ENCODE results near the gene LRRC74B.
"Not testable (repeated sequence)": the region's sequence is repeated elsewhere in the genome, so short reads cannot be mapped to it uniquely, and the experiment has no call there.

The LRRC74B gene

GRCh38 chr22:21068681-21069276 lies 23.0 kb downstream of the LRRC74B start:
- H3K9ac ChIP-seq: no peak overlapping the region
- H3K27ac ChIP-seq: no peak overlapping the region
- H3K4me2 ChIP-seq: no peak overlapping the region
- peaks cover 5 to 32% (median 15%) of the 10 kb centered on the region in 11 experiments; a peak in 18 of 22 replicates for H3K9me3 ChIP-seq (replicated peaks in 1 of 11)
- no peak for TF ChIP-seq Cebpa-rat (IDR thresholded peaks at IDR 0.05)
- no peaks in the 10 kb centered on the region for H4K20me1 ChIP-seq
- no peaks in the 10 kb centered on the region for H3K27me3 ChIP-seq
- peaks cover 0 to 8% (median 2%) of the 10 kb centered on the region in 10 experiments; a peak in 11 of 20 replicates for H3K4me1 ChIP-seq
- H3K36me3 ChIP-seq: no peaks in the 10 kb centered on the region
- H3K4me3 ChIP-seq: no peak overlapping the region

GRCh38 chr22:21069375-21069774 lies 23.6 kb downstream of the LRRC74B start:
- Histone ChIP-seq H3K4me1 (peaks cover 0 to 14% (median 8%) of the 10 kb centered on the region in 10 experiments; a peak in 11 of 20 replicates), H3K9me3 (replicated peaks in 1 of 11) (peaks cover 5 to 32% (median 15%) of the 10 kb centered on the region in 11 experiments; a peak in 18 of 22 replicates), H3K27me3 (no peaks in the 10 kb centered on the region), H3K9ac (no peak overlapping the region), H3K4me3 (no peak overlapping the region), H3K36me3 (no peaks in the 10 kb centered on the region), H4K20me1 (no peaks in the 10 kb centered on the region), H3K27ac (no peak overlapping the region), H3K4me2 (no peak overlapping the region)
- no peak for TF ChIP-seq Cebpa-rat (IDR thresholded peaks at IDR 0.05)

- Histone ChIP-seq H3K27me3 (no peaks in the 10 kb centered on the region), H3K4me3 (no peak overlapping the region), H3K36me3 (no peaks in the 10 kb centered on the region), H3K27ac (no peak overlapping the region), H3K4me2 (no peak overlapping the region), H3K9ac (no peak overlapping the region), H4K20me1 (no peaks in the 10 kb centered on the region), H3K4me1 (peaks cover 0 to 26% (median 10%) of the 10 kb centered on the region in 10 experiments; a peak in 13 of 20 replicates), H3K9me3 (replicated peaks in 1 of 11) (peaks cover 5 to 32% (median 15%) of the 10 kb centered on the region in 11 experiments; a peak in 18 of 22 replicates)
- TF ChIP-seq Cebpa-rat (IDR thresholded peaks at IDR 0.05): no peak
Measured at GRCh38 chr22:21070690-21071615, 25.2 kb downstream of the LRRC74B start.

- Histone ChIP-seq H3K4me1 (peaks cover 0 to 26% (median 10%) of the 10 kb centered on the region in 10 experiments; a peak in 13 of 20 replicates), H3K9me3 (replicated peaks in 1 of 11) (peaks cover 5 to 32% (median 15%) of the 10 kb centered on the region in 11 experiments; a peak in 18 of 22 replicates)
- H3K36me3 ChIP-seq, H3K9ac ChIP-seq, H4K20me1 ChIP-seq, H3K4me2 ChIP-seq, H3K27ac ChIP-seq, H3K27me3 ChIP-seq, H3K4me3 ChIP-seq: not testable (repeated sequence)
Measured at GRCh38 chr22:21071796-21072195, 26.1 kb downstream of the LRRC74B start.

GRCh38 chr22:21073023-21073422 lies 27.3 kb downstream of the LRRC74B start:
- peaks cover 0 to 26% (median 10%) of the 10 kb centered on the region in 10 experiments; a peak in 13 of 20 replicates for H3K4me1 ChIP-seq
- TF ChIP-seq Cebpa-rat (IDR thresholded peaks at IDR 0.05): no peak
- no peak overlapping the region for H3K27ac ChIP-seq
- H3K9me3 ChIP-seq (replicated peaks in 1 of 11): peaks cover 5 to 32% (median 15%) of the 10 kb centered on the region in 11 experiments; a peak in 18 of 22 replicates
- H3K4me2 ChIP-seq: peak overlapping the region in 1 of 11 experiments; percentile 69; a peak in 2 of 22 replicates
- no peaks in the 10 kb centered on the region for H3K27me3 ChIP-seq
- no peaks in the 10 kb centered on the region for H3K36me3 ChIP-seq
- H4K20me1 ChIP-seq: no peaks in the 10 kb centered on the region
- no peak overlapping the region for H3K9ac ChIP-seq
- H3K4me3 ChIP-seq: no peak overlapping the region

GRCh38 chr22:21073482-21073881 lies 27.7 kb downstream of the LRRC74B start:
- Histone ChIP-seq H3K4me2 (peak overlapping the region in 5 of 11 experiments; percentile 37 to 77 (median 69); a peak in 9 of 22 replicates), H3K4me1 (peaks cover 0 to 26% (median 10%) of the 10 kb centered on the region in 10 experiments; a peak in 13 of 20 replicates), H3K27ac (peak overlapping the region in 3 of 11 experiments; percentile 33 to 45 (median 36); a peak in 4 of 22 replicates), H3K27me3 (no peaks in the 10 kb centered on the region), H3K9me3 (replicated peaks in 1 of 11) (peaks cover 5 to 32% (median 15%) of the 10 kb centered on the region in 11 experiments; a peak in 18 of 22 replicates), H3K9ac (no peak overlapping the region), H4K20me1 (no peaks in the 10 kb centered on the region), H3K4me3 (no peak overlapping the region), H3K36me3 (no peaks in the 10 kb centered on the region)
- no peak for TF ChIP-seq Cebpa-rat (IDR thresholded peaks at IDR 0.05)

GRCh38 chr22:21074102-21074715 lies 28.5 kb downstream of the LRRC74B start:
- Histone ChIP-seq H4K20me1 (no peaks in the 10 kb centered on the region), H3K36me3 (no peaks in the 10 kb centered on the region), H3K9me3 (replicated peaks in 1 of 11) (peaks cover 5 to 32% (median 15%) of the 10 kb centered on the region in 11 experiments; a peak in 18 of 22 replicates), H3K4me3 (no peak overlapping the region), H3K27me3 (no peaks in the 10 kb centered on the region), H3K9ac (no peak overlapping the region), H3K4me2 (peak overlapping the region in 5 of 11 experiments; percentile 37 to 77 (median 69); a peak in 10 of 22 replicates), H3K4me1 (peaks cover 0 to 26% (median 10%) of the 10 kb centered on the region in 10 experiments; a peak in 13 of 20 replicates), H3K27ac (peak overlapping the region in 3 of 11 experiments; percentile 33 to 47 (median 45); a peak in 4 of 22 replicates)
- peak in 3 of 11 experiments; percentile 12 to 60 (median 27); a peak in 1 of 22 replicates for TF ChIP-seq Cebpa-rat (IDR thresholded peaks at IDR 0.05)

GRCh38 chr22:21075516-21076138 lies 29.9 kb downstream of the LRRC74B start:
- Histone ChIP-seq H3K27me3 (no peaks in the 10 kb centered on the region), H3K27ac (no peak overlapping the region), H3K9ac (no peak overlapping the region), H3K36me3 (no peaks in the 10 kb centered on the region), H3K4me1 (peaks cover 0 to 26% (median 10%) of the 10 kb centered on the region in 10 experiments; a peak in 13 of 20 replicates), H3K9me3 (replicated peaks in 1 of 11) (peaks cover 5 to 24% (median 15%) of the 10 kb centered on the region in 11 experiments; a peak in 17 of 22 replicates), H3K4me2 (0 out of 22 replicates have a peak overlapping the region, but pooled peaks of 1 of the 11 experiments have one; percentile 9), H4K20me1 (no peaks in the 10 kb centered on the region), H3K4me3 (no peak overlapping the region)
- no peak for TF ChIP-seq Cebpa-rat (IDR thresholded peaks at IDR 0.05)
